Ovary (tissue), 3 donors: ENCODE measurements around the gene HIVEP1.

Experiments
- EP300 ChIP-seq: sonication (generic); formaldehyde crosslinking; IDR thresholded peaks from one replicate; pipeline ENCODE4 v1.6.1; 2017; ENCODE audit warnings: antibody characterized with exemption
- POLR2A ChIP-seq: fragments of 450-650 bp; IDR thresholded peaks from one replicate; pipeline ENCODE4 v1.6.1; 2017; ENCODE audit warnings: antibody characterized with exemption, mild to moderate bottlenecking, moderate library complexity
- TF ChIP-seq, protein P1 (sequence below), 3 donors: fragments of 450-650 bp in 2 of 3; fragments of 200-600 bp in 1 of 3; IDR thresholded peaks; one replicate each; pipeline versions ENCODE4 v1.5.1 to v1.8.0; 2016 to 2022; ENCODE audit warnings: antibody characterized with exemption in 3 of 3, mild to moderate bottlenecking in 1 of 3
- donor health status: DM: no; HTN: no; CAD: no.

DNA sequence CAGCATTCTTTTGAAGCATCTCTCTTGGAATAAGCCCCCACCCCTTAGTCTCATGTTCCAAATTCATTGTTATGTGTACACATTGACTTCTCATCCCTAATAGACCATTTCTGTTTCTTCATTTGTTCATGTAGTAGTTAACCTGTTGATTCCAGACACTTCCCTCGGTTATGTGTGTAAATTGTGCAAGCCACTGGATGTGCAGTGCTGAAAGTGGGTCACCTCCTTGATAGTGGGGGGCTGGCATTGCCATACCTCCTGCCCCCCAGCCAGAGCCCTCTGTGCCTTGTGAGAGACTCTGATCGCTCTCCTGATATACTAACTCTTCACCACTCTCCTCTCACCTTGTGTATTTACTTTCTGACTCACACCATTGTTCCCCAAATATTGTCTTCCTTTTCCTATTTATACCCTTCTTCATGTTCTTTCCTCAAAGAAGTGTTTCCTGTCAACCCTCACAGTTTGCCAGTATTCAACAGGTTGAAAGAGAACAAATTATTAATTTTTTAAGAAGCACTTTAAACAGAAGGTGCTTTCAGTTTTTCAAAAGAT is 59.0 kb downstream of the HIVEP1 start:
- TF ChIP-seq, protein P1, sequence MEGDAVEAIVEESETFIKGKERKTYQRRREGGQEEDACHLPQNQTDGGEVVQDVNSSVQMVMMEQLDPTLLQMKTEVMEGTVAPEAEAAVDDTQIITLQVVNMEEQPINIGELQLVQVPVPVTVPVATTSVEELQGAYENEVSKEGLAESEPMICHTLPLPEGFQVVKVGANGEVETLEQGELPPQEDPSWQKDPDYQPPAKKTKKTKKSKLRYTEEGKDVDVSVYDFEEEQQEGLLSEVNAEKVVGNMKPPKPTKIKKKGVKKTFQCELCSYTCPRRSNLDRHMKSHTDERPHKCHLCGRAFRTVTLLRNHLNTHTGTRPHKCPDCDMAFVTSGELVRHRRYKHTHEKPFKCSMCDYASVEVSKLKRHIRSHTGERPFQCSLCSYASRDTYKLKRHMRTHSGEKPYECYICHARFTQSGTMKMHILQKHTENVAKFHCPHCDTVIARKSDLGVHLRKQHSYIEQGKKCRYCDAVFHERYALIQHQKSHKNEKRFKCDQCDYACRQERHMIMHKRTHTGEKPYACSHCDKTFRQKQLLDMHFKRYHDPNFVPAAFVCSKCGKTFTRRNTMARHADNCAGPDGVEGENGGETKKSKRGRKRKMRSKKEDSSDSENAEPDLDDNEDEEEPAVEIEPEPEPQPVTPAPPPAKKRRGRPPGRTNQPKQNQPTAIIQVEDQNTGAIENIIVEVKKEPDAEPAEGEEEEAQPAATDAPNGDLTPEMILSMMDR (IDR thresholded peaks at IDR 0.05) = no peak
- TF ChIP-seq POLR2A (no peak), EP300 (no peak)
